Stimulated activated naive CD8-positive, alpha-beta T cell treated with anti-CD3 and anti-CD28 coated beads, Interleukin-15, amount 100 ng/mL, for 72 hours (primary cell): Measurements from ENCODE around the gene CTIF.

ENCODE experiments used
- ATAC-seq: fragments of 150-1000 bp; cut with Tn5 transposase; 2 replicates; pipeline ENCODE4 v1.10.0; 2021; ENCODE audit warnings: mild to moderate bottlenecking, moderate library complexity
- DNase-seq, 2 donors: peaks; one replicate each; pipeline ENCODE4 v3.0.0; 2021 to 2022
- H3K27ac Mint-ChIP-seq, 2 donors: one replicate each; pipeline ENCODE4 v1.8.0; 2022; ENCODE audit warnings: mild to moderate bottlenecking in 2 of 2, mixed read lengths in 2 of 2, moderate library complexity in 2 of 2
- H3K27me3 Mint-ChIP-seq: one replicate; pipeline ENCODE4 v1.8.0; 2022; ENCODE audit warnings: mixed read lengths
- H3K4me1 Mint-ChIP-seq: one replicate; pipeline ENCODE4 v1.8.0; 2022; ENCODE audit warnings: mild to moderate bottlenecking, mixed read lengths
- H3K4me3 Mint-ChIP-seq, 2 donors: one replicate each; pipeline ENCODE4 v1.8.0; 2022; ENCODE audit warnings: mild to moderate bottlenecking in 2 of 2, mixed read lengths in 2 of 2, moderate library complexity in 1 of 2
- H3K9me3 Mint-ChIP-seq, 2 donors: one replicate each; pipeline ENCODE4 v1.8.0; 2022; ENCODE audit warnings: mixed read lengths in 2 of 2

Gene CTIF

DNA sequence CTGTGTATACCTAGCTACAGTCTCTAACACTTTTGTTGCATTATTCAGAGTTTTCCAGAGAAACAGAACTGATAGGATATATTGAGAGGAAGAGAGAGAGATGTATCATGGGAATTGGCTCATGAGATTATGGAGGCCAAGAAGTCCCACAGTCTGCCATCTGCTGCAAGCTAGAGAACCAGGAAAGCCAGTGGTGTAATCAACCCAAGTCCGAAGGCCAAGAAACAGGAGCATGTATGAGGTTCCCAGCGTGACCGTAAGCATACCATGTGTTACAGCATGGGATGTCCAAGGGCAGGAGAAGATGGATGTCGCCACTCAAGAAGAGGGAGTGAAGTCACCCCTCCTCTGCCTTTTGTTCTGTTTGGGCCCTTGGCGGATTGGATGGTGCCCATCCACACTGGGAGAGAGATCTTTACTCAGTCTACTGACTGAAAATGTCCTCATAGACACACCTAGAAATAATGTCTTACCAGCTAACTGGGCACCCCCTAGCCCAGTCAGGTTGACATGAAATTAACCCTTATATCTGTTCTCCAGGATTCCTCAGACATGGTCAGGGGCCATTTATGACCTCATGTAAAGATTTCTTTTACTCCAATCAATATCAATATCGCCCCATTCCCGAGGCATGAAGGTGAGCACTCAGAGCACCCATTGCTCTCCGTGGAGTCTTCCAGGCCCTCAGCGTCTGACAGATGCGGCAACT is 179.6 kb downstream of the CTIF start:
- H3K9me3 Mint-ChIP-seq: no peaks in the 10 kb centered on the region
- DNase-seq (no peak), ATAC-seq (no peak)
- H3K27me3 Mint-ChIP-seq: peaks cover 6% of the 10 kb centered on the region
- H3K27ac Mint-ChIP-seq: no peak overlapping the region
- H3K4me3 Mint-ChIP-seq: no peak overlapping the region
- peaks cover 5% of the 10 kb centered on the region for H3K4me1 Mint-ChIP-seq

DNA sequence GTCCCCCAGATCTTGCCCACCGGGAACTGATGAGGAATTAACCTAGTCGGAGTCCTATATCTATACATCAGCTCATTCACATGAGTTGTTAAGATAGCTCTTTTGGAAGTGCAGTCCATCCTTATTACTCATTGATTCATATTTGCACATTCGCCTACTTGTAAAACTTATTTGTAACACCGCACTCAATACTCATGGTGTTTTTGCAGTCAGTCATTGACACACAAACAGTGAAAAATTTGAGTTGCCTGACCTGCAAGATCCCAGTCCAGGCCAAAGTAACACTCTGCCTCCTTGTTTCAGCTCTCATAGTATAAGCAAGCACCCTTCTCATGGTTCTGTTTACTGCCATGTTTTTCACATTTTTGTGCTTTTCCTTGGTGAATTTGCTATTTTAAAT is 180.6 kb downstream of the CTIF start:
- DNase-seq: no peak
- ATAC-seq: no peak
- H3K4me3 Mint-ChIP-seq: no peak overlapping the region
- H3K27ac Mint-ChIP-seq: no peak overlapping the region
- H3K27me3 Mint-ChIP-seq: peaks cover 6% of the 10 kb centered on the region
- H3K4me1 Mint-ChIP-seq: peaks cover 5% of the 10 kb centered on the region
- H3K9me3 Mint-ChIP-seq: no peaks in the 10 kb centered on the region

DNA sequence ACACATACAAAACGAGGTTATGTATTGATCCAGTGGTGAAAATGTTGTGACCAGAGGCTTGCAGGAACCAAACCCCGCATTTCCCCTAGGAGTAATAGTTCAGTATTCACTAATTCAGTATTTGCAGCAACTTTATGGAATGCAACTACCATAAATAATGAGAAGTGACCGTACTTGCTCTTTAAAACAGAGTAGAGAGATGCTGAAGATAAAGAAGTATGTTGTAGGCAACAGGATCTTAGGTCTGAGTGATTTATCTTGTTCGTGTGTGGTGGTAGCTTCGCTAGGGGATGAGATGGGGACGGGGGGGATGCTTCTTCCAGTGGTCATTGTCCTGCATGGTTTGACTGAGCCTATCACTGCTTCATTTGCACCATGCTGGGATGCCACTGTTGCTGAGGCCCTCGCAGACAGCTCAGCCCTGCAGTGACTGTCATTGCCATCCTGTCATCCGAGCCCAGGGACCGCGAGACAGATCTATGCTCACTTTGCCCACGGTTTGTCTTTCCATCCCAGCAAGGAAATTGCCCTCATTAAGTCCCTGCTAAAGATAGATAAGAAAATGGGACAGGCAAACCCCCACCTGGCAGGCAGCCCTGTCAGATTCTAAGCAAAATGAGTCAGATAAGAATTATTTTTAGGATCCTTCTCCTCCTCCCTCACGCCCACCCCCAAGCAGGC is 181.3 kb downstream of the CTIF start:
- H3K4me1 Mint-ChIP-seq: peaks cover 5% of the 10 kb centered on the region

DNA sequence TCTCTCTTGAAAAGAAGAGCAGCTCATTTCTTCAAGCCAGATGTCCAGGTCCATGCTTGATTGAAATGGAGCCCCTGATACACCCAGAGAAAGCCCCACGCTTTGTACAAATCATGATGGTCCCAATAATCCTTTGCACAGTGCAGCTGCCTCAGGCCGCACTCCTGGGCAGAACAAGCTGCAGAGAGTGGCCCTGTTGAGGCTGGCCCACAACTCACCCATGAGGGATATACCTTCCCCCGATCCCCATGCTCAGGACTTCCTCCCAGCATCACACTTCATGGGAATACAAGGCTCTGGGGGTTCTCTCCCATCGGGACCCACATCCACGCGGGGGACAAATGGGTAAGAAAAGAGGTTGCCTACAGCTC is 181.8 kb downstream of the CTIF start:
- Mint-ChIP-seq H3K27me3 (peaks cover 2% of the 10 kb centered on the region), H3K27ac (peak overlapping the region; percentile 21 to 44), H3K4me3 (no peak overlapping the region), H3K4me1 (peaks cover under 1% of the 10 kb centered on the region), H3K9me3 (no peaks in the 10 kb centered on the region)
- ATAC-seq: no peak
- DNase-seq: no peak

More for the DNA sequence above, 181.3 kb downstream of the CTIF start:
- Mint-ChIP-seq H3K27ac (peak overlapping the region in 1 of 2 donors; percentile 22), H3K4me3 (no peak overlapping the region), H3K9me3 (no peaks in the 10 kb centered on the region), H3K27me3 (peaks cover 6% of the 10 kb centered on the region)
- DNase-seq (no peak), ATAC-seq (no peak)

- Mint-ChIP-seq H3K27me3 (no peaks in the 10 kb centered on the region), H3K9me3 (peaks cover 0 to 4% of the 10 kb centered on the region in 2 donors), H3K27ac (no peak overlapping the region), H3K4me1 (no peaks in the 10 kb centered on the region), H3K4me3 (no peak overlapping the region)
- ATAC-seq (no peak), DNase-seq (no peak)
Measured at GRCh38 chr18:48721312-48721711, 182.5 kb downstream of the CTIF start.

- H3K27me3 Mint-ChIP-seq: no peaks in the 10 kb centered on the region
Measured at GRCh38 chr18:48723016-48723415, 184.2 kb downstream of the CTIF start.

DNA sequence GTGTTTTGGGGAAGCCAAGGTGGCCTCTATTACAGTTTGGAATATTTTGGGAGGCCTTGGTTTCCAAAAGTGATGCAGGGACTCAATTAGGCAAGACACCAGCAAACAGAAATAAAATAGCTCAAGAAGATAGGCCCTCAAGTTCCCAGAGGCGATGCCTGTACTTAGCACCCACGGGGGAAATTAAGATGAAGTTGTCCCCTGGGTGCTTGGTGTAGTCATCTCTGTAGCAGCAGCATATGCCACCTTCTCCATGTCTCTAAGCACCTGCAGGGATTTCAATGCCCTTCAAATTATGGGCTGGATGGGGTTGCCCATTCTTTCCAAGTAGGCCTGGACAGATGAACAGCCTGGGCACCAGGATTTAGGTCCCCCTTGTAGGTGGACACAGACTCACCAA is 185.0 kb downstream of the CTIF start:
- Mint-ChIP-seq H3K9me3 (peaks cover 0 to 12% of the 10 kb centered on the region in 2 donors), H3K4me1 (peaks cover 11% of the 10 kb centered on the region), H3K27me3 (no peaks in the 10 kb centered on the region), H3K27ac (no peak overlapping the region), H3K4me3 (no peak overlapping the region)
- DNase-seq (no peak), ATAC-seq (no peak)

More at GRCh38 chr18:48723016-48723415, 184.2 kb downstream of the CTIF start:
- Mint-ChIP-seq H3K4me3 (no peak overlapping the region), H3K9me3 (peaks cover 0 to 7% of the 10 kb centered on the region in 2 donors), H3K4me1 (peaks cover 7% of the 10 kb centered on the region), H3K27ac (no peak overlapping the region)
- DNase-seq: no peak
- ATAC-seq: no peak

DNA sequence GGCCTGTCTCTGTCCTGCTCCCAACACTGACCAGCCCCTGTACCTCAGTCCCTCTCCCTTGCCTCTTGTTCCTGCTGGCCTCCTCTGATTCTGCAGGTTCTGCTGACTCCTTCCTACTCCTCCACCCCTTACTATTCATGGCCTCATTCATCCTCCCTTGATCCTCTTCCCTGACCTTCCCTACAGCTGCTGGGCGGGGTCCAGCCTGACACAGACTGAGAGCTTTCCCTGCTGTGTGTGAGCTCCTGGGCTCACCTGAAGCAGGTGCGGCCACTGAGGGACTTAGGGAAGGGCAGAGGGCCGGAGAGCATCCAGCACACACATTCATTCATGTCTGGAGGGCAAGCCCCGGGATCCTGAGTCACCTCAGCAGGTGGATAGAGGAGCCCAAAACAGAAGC is 185.6 kb downstream of the CTIF start:
- Mint-ChIP-seq H3K27me3 (no peaks in the 10 kb centered on the region), H3K9me3 (peaks cover 0 to 12% of the 10 kb centered on the region in 2 donors), H3K27ac (no peak overlapping the region), H3K4me3 (no peak overlapping the region), H3K4me1 (peaks cover 11% of the 10 kb centered on the region)
- ATAC-seq (no peak), DNase-seq (no peak)

DNA sequence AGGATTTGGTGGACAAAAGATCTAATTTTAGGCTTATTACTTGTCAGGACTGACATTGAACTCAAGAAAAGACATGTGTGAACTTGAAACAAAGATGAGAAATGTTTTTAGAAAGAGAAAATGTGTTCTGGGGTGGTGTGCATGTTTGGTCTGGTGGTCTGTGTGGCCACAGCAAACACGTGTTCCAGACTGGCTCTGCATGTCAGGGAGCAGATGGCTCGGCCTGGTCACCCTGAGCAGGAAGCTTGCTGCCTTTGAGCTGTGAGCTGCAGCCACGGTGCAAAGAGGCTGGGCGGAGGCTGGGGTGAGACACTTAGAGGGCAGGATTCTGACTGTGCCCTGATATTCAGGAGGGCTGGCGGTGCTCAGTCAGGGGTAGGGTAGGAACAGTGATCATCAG is 186.1 kb downstream of the CTIF start:
- ATAC-seq (no peak), DNase-seq (no peak)
- H3K27ac Mint-ChIP-seq: no peak overlapping the region
- no peaks in the 10 kb centered on the region for H3K27me3 Mint-ChIP-seq
- peaks cover 0 to 12% of the 10 kb centered on the region in 2 donors for H3K9me3 Mint-ChIP-seq
- H3K4me1 Mint-ChIP-seq: peaks cover 11% of the 10 kb centered on the region
- H3K4me3 Mint-ChIP-seq: no peak overlapping the region

DNA sequence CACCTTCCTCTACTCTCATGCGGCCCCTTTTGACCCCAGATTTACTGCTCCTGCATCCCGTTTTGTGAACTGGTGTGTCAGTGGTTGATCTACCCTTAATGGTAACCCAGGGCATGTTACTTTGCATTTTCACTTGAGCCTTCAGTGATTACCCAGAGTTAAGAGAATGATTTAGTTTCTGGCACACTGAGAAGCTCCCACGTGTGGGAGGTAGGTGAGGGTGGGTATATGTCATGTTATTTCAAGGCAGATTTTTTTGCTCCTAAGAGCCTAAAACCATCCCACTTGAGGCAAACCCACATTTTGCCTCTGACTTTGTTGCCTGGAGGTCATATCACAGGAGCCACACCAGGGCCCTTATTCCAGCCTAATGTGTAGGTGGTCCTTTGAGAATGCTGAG is 186.7 kb downstream of the CTIF start:
- Mint-ChIP-seq H3K4me3 (no peak overlapping the region), H3K27me3 (no peaks in the 10 kb centered on the region), H3K27ac (no peak overlapping the region), H3K9me3 (peaks cover 0 to 12% of the 10 kb centered on the region in 2 donors), H3K4me1 (peaks cover 11% of the 10 kb centered on the region)
- ATAC-seq (no peak), DNase-seq (no peak)

DNA sequence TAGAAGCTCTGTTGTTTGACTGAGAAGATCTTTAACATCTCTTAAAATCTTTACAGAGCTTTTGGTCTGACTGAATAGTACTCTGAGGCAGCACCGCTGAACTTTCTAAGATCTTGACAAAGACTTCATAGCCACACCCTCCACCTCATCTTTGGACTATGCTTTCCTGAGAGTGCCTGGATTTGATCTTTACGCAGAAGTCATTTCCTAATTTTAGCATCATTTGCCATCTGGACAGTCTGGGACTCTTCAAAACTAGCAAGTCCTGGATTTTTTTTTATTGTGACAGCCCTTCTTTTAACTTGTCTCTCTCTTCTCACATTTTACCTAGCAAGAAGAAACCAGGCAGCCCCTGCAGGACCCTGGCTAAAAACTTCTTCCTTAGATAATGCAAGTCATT is 188.8 kb downstream of the CTIF start:
- Mint-ChIP-seq H3K9me3 (peaks cover 0 to 12% of the 10 kb centered on the region in 2 donors), H3K27me3 (no peaks in the 10 kb centered on the region), H3K4me1 (peaks cover 11% of the 10 kb centered on the region), H3K4me3 (no peak overlapping the region), H3K27ac (no peak overlapping the region)
- ATAC-seq (no peak), DNase-seq (no peak)

GRCh38 chr18:48728204-48728833 is 189.5 kb downstream of the CTIF start:
- ATAC-seq (no peak), DNase-seq (no peak)
- H3K4me1 Mint-ChIP-seq: peaks cover 11% of the 10 kb centered on the region
- no peak overlapping the region for H3K4me3 Mint-ChIP-seq
- peak overlapping the region in 1 of 2 donors; percentile 66 for H3K27ac Mint-ChIP-seq
- H3K9me3 Mint-ChIP-seq: peaks cover 0 to 12% of the 10 kb centered on the region in 2 donors
- no peaks in the 10 kb centered on the region for H3K27me3 Mint-ChIP-seq

GRCh38 chr18:48729404-48729803 is 190.6 kb downstream of the CTIF start:
- Mint-ChIP-seq H3K4me3 (no peak overlapping the region), H3K4me1 (peaks cover 11% of the 10 kb centered on the region), H3K27me3 (no peaks in the 10 kb centered on the region), H3K27ac (no peak overlapping the region), H3K9me3 (peaks cover 0 to 12% of the 10 kb centered on the region in 2 donors)
- ATAC-seq (no peak), DNase-seq (no peak)

- DNase-seq (no peak), ATAC-seq (no peak)
- Mint-ChIP-seq H3K4me1 (peaks cover 11% of the 10 kb centered on the region), H3K27me3 (no peaks in the 10 kb centered on the region), H3K27ac (no peak overlapping the region), H3K4me3 (no peak overlapping the region), H3K9me3 (peaks cover 0 to 12% of the 10 kb centered on the region in 2 donors)
Measured at GRCh38 chr18:48730010-48730409, 191.2 kb downstream of the CTIF start.

GRCh38 chr18:48732767-48733424 is 194.1 kb downstream of the CTIF start:
- no peak overlapping the region for H3K4me3 Mint-ChIP-seq
- H3K27ac Mint-ChIP-seq: peak overlapping the region in 1 of 2 donors; percentile 20
- no peak for DNase-seq
- no peak for ATAC-seq
- H3K27me3 Mint-ChIP-seq: no peaks in the 10 kb centered on the region
- H3K4me1 Mint-ChIP-seq: peaks cover 4% of the 10 kb centered on the region
- peaks cover 0 to 6% of the 10 kb centered on the region in 2 donors for H3K9me3 Mint-ChIP-seq
